ENCODE measurements around the gene ERICH2.

GRCh38 chr2:170737821-170738220, 32.4 kb upstream of the ERICH2 start:
- TF ChIP-seq CTCF (CRISPR knock-in tag; IDR thresholded peaks at IDR 0.05) = no peak
- no peak for TF ChIP-seq PHF8 (CRISPR knock-in tag; IDR thresholded peaks at IDR 0.05)
- no peak for TF ChIP-seq ZNF224 (CRISPR knock-in tag; IDR thresholded peaks at IDR 0.05)
- no peak for TF ChIP-seq HMGXB4 (CRISPR knock-in tag; IDR thresholded peaks at IDR 0.05; ENCODE audit: borderline replicate concordance in 1 of 2, low read depth in 1 of 2)
- no peak for TF ChIP-seq ZFP37 (CRISPR knock-in tag; IDR thresholded peaks at IDR 0.05; ENCODE audit: borderline replicate concordance)
- TF ChIP-seq ZNF580 (CRISPR knock-in tag; IDR thresholded peaks at IDR 0.05; ENCODE audit: borderline replicate concordance, low read depth) = no peak
- TF ChIP-seq MXD4 (CRISPR knock-in tag; IDR thresholded peaks at IDR 0.05) = no peak
- TF ChIP-seq MEIS2 (CRISPR knock-in tag; IDR thresholded peaks at IDR 0.05) = no peak
- no peak for TF ChIP-seq EHMT2 (IDR thresholded peaks at IDR 0.05; ENCODE audit: borderline replicate concordance, low read depth, low read length)
- TF ChIP-seq PRPF4 (IDR thresholded peaks at IDR 0.05; ENCODE audit: low read depth, low read length, poor library complexity, severe bottlenecking) = no peak
- no peak for TF ChIP-seq NR2F1 (CRISPR knock-in tag; IDR thresholded peaks at IDR 0.05)
